ENCODE data around the gene SUSD6. TPM values are rescaled to one million over a fixed set of nuclear protein-coding genes. Genes with fewer than 3 reads are reported as not detected.

The SUSD6 gene
- total RNA-seq, 2 experiments from 2014 or later = 23.1 to 43.6 TPM

DNA sequence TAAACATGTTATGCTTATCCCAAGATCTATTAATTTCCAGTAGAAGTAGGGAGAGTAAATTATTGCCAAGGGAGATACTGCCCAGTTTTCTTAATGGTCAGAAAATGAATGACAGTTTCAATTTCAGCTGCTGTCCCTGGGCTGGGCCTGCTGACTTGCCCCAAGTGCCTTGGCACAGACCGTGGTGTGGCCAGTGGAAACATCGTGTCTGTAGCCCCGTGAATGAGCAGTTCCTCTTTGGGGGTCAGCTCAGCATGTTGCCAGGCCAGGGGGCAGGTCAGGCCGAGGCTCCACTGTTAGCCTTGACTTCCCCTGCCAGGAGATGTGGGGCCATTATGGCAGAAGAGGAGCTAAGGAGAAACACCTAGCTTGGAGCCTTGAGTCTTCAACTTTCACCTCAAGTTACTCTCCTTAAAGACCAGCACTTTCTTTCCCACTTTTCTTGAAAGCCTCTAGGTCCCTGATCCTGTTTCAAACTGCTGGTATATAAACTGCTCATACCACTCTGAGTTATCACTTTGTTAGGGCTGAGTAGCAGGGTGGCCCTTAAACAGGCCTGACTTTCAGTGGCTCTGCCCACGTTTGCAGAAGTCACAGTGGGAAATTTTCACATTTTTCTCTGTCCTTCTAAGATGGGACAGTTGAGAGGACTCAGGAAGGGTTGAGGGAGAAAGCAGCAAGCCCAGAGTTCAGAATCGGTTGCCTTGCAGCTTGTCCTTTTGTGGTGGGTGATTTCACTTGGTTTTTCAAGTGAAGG, 73.2 kb downstream of the SUSD6 start:
- peaks cover 21% of the 10 kb centered on the region; the same call in 1 of the 2 replicates for H4K20me1 ChIP-seq (ENCODE audit: insufficient read depth, low read length)
- no TSS peak for BruUV-seq (replicated peaks)
- H3K27ac ChIP-seq (ENCODE audit: low read depth, low read length, poor library complexity, severe bottlenecking) = peak overlapping the region; percentile 27
- peaks cover 29% of the 10 kb centered on the region for H3K36me3 ChIP-seq (ENCODE audit: insufficient read depth, low read length)
- H3K4me3 ChIP-seq (ENCODE audit: low read depth, low read length, poor library complexity, severe bottlenecking) = no peak overlapping the region
- peak overlapping the region; percentile 27 for H3K4me2 ChIP-seq (ENCODE audit: low read length)
- CTCF ChIA-PET (ENCODE audit: unreplicated experiment) = no interaction called here
- POLR2A ChIA-PET = interaction anchor here (1.3 kb wide), 1 partner anchor 17 kb away, joined by 3 read pairs; no protein-coding TSS in a partner anchor
- peaks cover 98% of the 10 kb centered on the region for H3K79me2 ChIP-seq (ENCODE audit: insufficient read depth, low read depth, low read length)
- TF ChIP-seq CTCF (conservative IDR thresholded peaks at IDR 0.05; ENCODE audit: low read length) (no peak), EZH2phosphoT487 (IDR thresholded peaks at IDR 0.05; ENCODE audit: borderline replicate concordance, low read depth, low read length) (no peak)
- H3K4me1 ChIP-seq (ENCODE audit: insufficient read depth, low read length, poor library complexity, severe bottlenecking) = peaks cover 54% of the 10 kb centered on the region
- no peaks in the 10 kb centered on the region for H3K9me2 ChIP-seq (ENCODE audit: insufficient read depth, low read length)
- no peaks in the 10 kb centered on the region for H3K9me3 ChIP-seq (ENCODE audit: low read length)
- intact Hi-C loops (cut with micrococcal nuclease; ENCODE audit: unreplicated experiment) = no loop called here
- DNase-seq (ENCODE audit: low spot score) = no peak
- H2AFZ ChIP-seq (ENCODE audit: low read length) = no peak overlapping the region

- peaks cover 21% of the 10 kb centered on the region; the same call in 1 of the 2 replicates for H4K20me1 ChIP-seq (ENCODE audit: insufficient read depth, low read length)
- DNase-seq (ENCODE audit: low spot score) = no peak
- no TSS peak for BruUV-seq (replicated peaks)
- H3K27ac ChIP-seq (ENCODE audit: low read depth, low read length, poor library complexity, severe bottlenecking) = peak overlapping the region; percentile 27
- H3K79me2 ChIP-seq (ENCODE audit: insufficient read depth, low read depth, low read length) = peaks cover 98% of the 10 kb centered on the region
- ChIA-PET CTCF (ENCODE audit: unreplicated experiment) (no interaction called here), POLR2A (interaction anchor here (1.3 kb wide), 1 partner anchor 16 kb away, joined by 3 read pairs; no protein-coding TSS in a partner anchor)
- H3K4me1 ChIP-seq (ENCODE audit: insufficient read depth, low read length, poor library complexity, severe bottlenecking) = peaks cover 57% of the 10 kb centered on the region
- intact Hi-C loops (cut with micrococcal nuclease; ENCODE audit: unreplicated experiment) = no loop called here
- no peak overlapping the region for H2AFZ ChIP-seq (ENCODE audit: low read length)
- TF ChIP-seq EZH2phosphoT487 (IDR thresholded peaks at IDR 0.05; ENCODE audit: borderline replicate concordance, low read depth, low read length) = no peak
- no peak for TF ChIP-seq CTCF (conservative IDR thresholded peaks at IDR 0.05; ENCODE audit: low read length)
- H3K36me3 ChIP-seq (ENCODE audit: insufficient read depth, low read length) = peaks cover 28% of the 10 kb centered on the region
- no peaks in the 10 kb centered on the region for H3K9me2 ChIP-seq (ENCODE audit: insufficient read depth, low read length)
- H3K9me3 ChIP-seq (ENCODE audit: low read length) = no peaks in the 10 kb centered on the region
- H3K4me3 ChIP-seq (ENCODE audit: low read depth, low read length, poor library complexity, severe bottlenecking) = no peak overlapping the region
- peak overlapping the region; percentile 27 for H3K4me2 ChIP-seq (ENCODE audit: low read length)
Observed at GRCh38 chr14:69685218-69685616, 73.8 kb downstream of the SUSD6 start.

GRCh38 chr14:69685716-69686115, 74.3 kb downstream of the SUSD6 start:
- H3K9me3 ChIP-seq (ENCODE audit: low read length) = no peaks in the 10 kb centered on the region
- peaks cover 98% of the 10 kb centered on the region for H3K79me2 ChIP-seq (ENCODE audit: insufficient read depth, low read depth, low read length)
- H4K20me1 ChIP-seq (ENCODE audit: insufficient read depth, low read length) = peaks cover 21% of the 10 kb centered on the region; the same call in 1 of the 2 replicates
- H3K27ac ChIP-seq (ENCODE audit: low read depth, low read length, poor library complexity, severe bottlenecking) = peak overlapping the region; percentile 27
- H3K9me2 ChIP-seq (ENCODE audit: insufficient read depth, low read length) = no peaks in the 10 kb centered on the region
- H3K4me3 ChIP-seq (ENCODE audit: low read depth, low read length, poor library complexity, severe bottlenecking) = no peak overlapping the region
- no peak for TF ChIP-seq EZH2phosphoT487 (IDR thresholded peaks at IDR 0.05; ENCODE audit: borderline replicate concordance, low read depth, low read length)
- TF ChIP-seq CTCF (conservative IDR thresholded peaks at IDR 0.05; ENCODE audit: low read length) = no peak
- H2AFZ ChIP-seq (ENCODE audit: low read length) = no peak overlapping the region
- DNase-seq (ENCODE audit: low spot score) = no peak
- ChIA-PET POLR2A (interaction anchor here (1.3 kb wide), 1 partner anchor 16 kb away, joined by 3 read pairs; no protein-coding TSS in a partner anchor), CTCF (ENCODE audit: unreplicated experiment) (no interaction called here)
- H3K4me2 ChIP-seq (ENCODE audit: low read length) = peak overlapping the region; percentile 27
- no TSS peak for BruUV-seq (replicated peaks)
- peaks cover 61% of the 10 kb centered on the region for H3K4me1 ChIP-seq (ENCODE audit: insufficient read depth, low read length, poor library complexity, severe bottlenecking)
- H3K36me3 ChIP-seq (ENCODE audit: insufficient read depth, low read length) = peaks cover 33% of the 10 kb centered on the region
- intact Hi-C loops (cut with micrococcal nuclease; ENCODE audit: unreplicated experiment) = no loop called here
